SU-DHL-6 (cell line): Measurements from ENCODE around the gene IGSF10.

Experiments
- H2AFZ ChIP-seq: fragments of 200-600 bp; sonication (generic); 2 replicates; pipeline ENCODE4 v1.6.1; 2014; ENCODE audit warnings: low read depth, mild to moderate bottlenecking, moderate library complexity, mixed read lengths, antibody characterized with exemption, low read length; ENCODE audit not compliant: severe bottlenecking
- H3F3A ChIP-seq: fragments of 200-600 bp; shearing (Covaris generic); 2 replicates; pipeline ENCODE4 v1.6.0; 2016; ENCODE audit warnings: antibody characterized with exemption, mild to moderate bottlenecking; ENCODE audit not compliant: insufficient read depth
- H3K27ac ChIP-seq: fragments of 200-600 bp; sonication (generic); 2 replicates; pipeline ENCODE4 v1.5.1; 2016; ENCODE audit warnings: low read depth, mild to moderate bottlenecking, low read length, moderate library complexity, mixed read lengths
- H3K27me3 ChIP-seq: fragments of 200-600 bp; sonication (generic), shearing (Covaris generic); 2 replicates; pipeline ENCODE4 v1.6.0; 2014; ENCODE audit warnings: mild to moderate bottlenecking, low read length
- H3K36me3 ChIP-seq: fragments of 200-600 bp; sonication (generic); 2 replicates; pipeline ENCODE4 v1.6.1; 2014; ENCODE audit warnings: mild to moderate bottlenecking, low read length, mixed read lengths
- H3K4me2 ChIP-seq: fragments of 300-600, 200-600 bp; shearing (Covaris generic), sonication (generic); 2 replicates; pipeline ENCODE4 v1.6.0; 2014; ENCODE audit warnings: low read length, low read depth, mild to moderate bottlenecking; ENCODE audit not compliant: poor library complexity, severe bottlenecking
- H3K4me3 ChIP-seq: fragments of 200-600 bp; sonication (generic); 2 replicates; pipeline ENCODE4 v1.5.1; 2014; ENCODE audit warnings: antibody characterized with exemption, low read length, mild to moderate bottlenecking, mixed read lengths; ENCODE audit not compliant: insufficient read depth, poor library complexity, severe bottlenecking
- H3K79me2 ChIP-seq: fragments of 200-600 bp; sonication (generic); 2 replicates; pipeline ENCODE4 v1.6.1; 2014; ENCODE audit warnings: mild to moderate bottlenecking, low read length, moderate library complexity; ENCODE audit not compliant: insufficient read depth
- H3K9ac ChIP-seq: fragments of 200-600 bp; sonication (generic); 2 replicates; pipeline ENCODE4 v1.7.0; 2014; ENCODE audit warnings: mild to moderate bottlenecking, low read length
- H3K9me2 ChIP-seq: fragments of 200-600 bp; sonication (generic); replicated peaks from 2 replicates; pipeline ENCODE4 v1.6.1; 2014; ENCODE audit warnings: low read length; ENCODE audit not compliant: insufficient read depth
- H3K9me3 ChIP-seq: fragments of 200-600 bp; sonication (generic); 2 replicates; pipeline ENCODE4 v1.6.1; 2014; ENCODE audit warnings: low read length, mixed read lengths; ENCODE audit not compliant: insufficient read depth
- H4K20me1 ChIP-seq: fragments of 200-600 bp; sonication (generic); 2 replicates; pipeline ENCODE4 v1.6.1; 2014; ENCODE audit warnings: low read depth, mild to moderate bottlenecking, antibody characterized with exemption, low read length, moderate library complexity, mixed read lengths
- CTCF ChIP-seq: fragments of 200-600 bp; sonication (generic); IDR thresholded peaks from one replicate; pipeline ENCODE4 v1.5.1; 2017; ENCODE audit warnings: antibody characterized with exemption, mild to moderate bottlenecking, low read length, moderate library complexity; ENCODE audit not compliant: insufficient read depth, poor library complexity, severe bottlenecking
- EZH2phosphoT487 ChIP-seq: fragments of 200-600 bp; sonication (generic), shearing (Covaris generic); conservative IDR thresholded peaks from 2 replicates; pipeline ENCODE4 v1.6.1; 2018; ENCODE audit warnings: mild to moderate bottlenecking, antibody characterized with exemption, low read length, moderate library complexity, mixed read lengths

Gene IGSF10

GRCh38 chr3:151440940-151441339 is 19.9 kb downstream of the IGSF10 start:
- H3F3A ChIP-seq, result 0 out of 2 replicates have a peak, but pooled peaks cover 3% of the 10 kb centered on the region
- no peak overlapping the region for H3K4me2 ChIP-seq
- H3K9me3 ChIP-seq, result no peaks in the 10 kb centered on the region
- no peaks in the 10 kb centered on the region for H3K36me3 ChIP-seq
- no peak overlapping the region for H3K4me3 ChIP-seq
- H3K27me3 ChIP-seq, result no peaks in the 10 kb centered on the region
- H3K9me2 ChIP-seq, result no peaks in the 10 kb centered on the region
- no peak overlapping the region for H3K9ac ChIP-seq
- H4K20me1 ChIP-seq, result no peaks in the 10 kb centered on the region
- H2AFZ ChIP-seq, result no peak overlapping the region
- H3K27ac ChIP-seq, result no peak overlapping the region
- no peaks in the 10 kb centered on the region for H3K79me2 ChIP-seq
- TF ChIP-seq EZH2phosphoT487 (no peak), CTCF (no peak)

DNA sequence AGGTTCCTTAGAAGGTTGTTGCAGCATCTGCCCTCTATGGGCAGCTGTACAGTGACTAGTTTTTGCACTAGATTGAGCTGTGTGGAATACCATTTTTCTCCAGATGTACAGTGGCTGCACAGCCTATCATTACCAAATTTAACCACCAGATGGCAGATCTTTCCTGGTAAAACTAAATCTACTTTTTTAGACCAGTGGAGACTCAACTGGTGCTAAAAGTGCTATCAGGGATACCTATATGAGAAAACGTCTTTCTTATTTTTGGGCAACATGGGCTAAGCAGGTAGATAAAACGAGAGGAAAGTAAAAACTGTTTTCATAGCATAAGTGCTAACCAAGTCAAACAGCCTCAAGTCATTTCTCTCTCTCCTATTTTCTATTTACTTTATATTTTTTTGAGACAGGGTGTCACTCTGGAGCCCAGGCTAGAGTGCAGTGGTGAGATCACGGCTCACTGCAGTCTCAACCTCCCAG is 21.2 kb downstream of the IGSF10 start:
- Histone ChIP-seq H3K79me2 (no peaks in the 10 kb centered on the region), H3K27ac (no peak overlapping the region), H3K9me3 (no peaks in the 10 kb centered on the region), H3K27me3 (no peaks in the 10 kb centered on the region), H3K4me2 (no peak overlapping the region), H3F3A (0 out of 2 replicates have a peak, but pooled peaks cover 3% of the 10 kb centered on the region), H2AFZ (no peak overlapping the region), H3K4me3 (no peak overlapping the region), H3K9me2 (no peaks in the 10 kb centered on the region), H4K20me1 (no peaks in the 10 kb centered on the region), H3K36me3 (no peaks in the 10 kb centered on the region), H3K9ac (no peak overlapping the region)
- TF ChIP-seq CTCF (peak; percentile 56), EZH2phosphoT487 (no peak)

- no peak overlapping the region for H3K27ac ChIP-seq
- no peaks in the 10 kb centered on the region for H3K9me3 ChIP-seq
- H3F3A ChIP-seq, result 0 out of 2 replicates have a peak, but pooled peaks cover 3% of the 10 kb centered on the region
- no peak overlapping the region for H3K4me2 ChIP-seq
- no peaks in the 10 kb centered on the region for H3K36me3 ChIP-seq
- no peaks in the 10 kb centered on the region for H3K79me2 ChIP-seq
- H3K4me3 ChIP-seq, result no peak overlapping the region
- no peaks in the 10 kb centered on the region for H4K20me1 ChIP-seq
- no peaks in the 10 kb centered on the region for H3K27me3 ChIP-seq
- TF ChIP-seq EZH2phosphoT487 (no peak), CTCF (no peak)
- H3K9ac ChIP-seq, result no peak overlapping the region
- H3K9me2 ChIP-seq, result no peaks in the 10 kb centered on the region
- H2AFZ ChIP-seq, result no peak overlapping the region
Observed at GRCh38 chr3:151437906-151438305, 23.0 kb downstream of the IGSF10 start.
